ENCODE measurements around the gene NDUFS8.

Gene NDUFS8

DNA sequence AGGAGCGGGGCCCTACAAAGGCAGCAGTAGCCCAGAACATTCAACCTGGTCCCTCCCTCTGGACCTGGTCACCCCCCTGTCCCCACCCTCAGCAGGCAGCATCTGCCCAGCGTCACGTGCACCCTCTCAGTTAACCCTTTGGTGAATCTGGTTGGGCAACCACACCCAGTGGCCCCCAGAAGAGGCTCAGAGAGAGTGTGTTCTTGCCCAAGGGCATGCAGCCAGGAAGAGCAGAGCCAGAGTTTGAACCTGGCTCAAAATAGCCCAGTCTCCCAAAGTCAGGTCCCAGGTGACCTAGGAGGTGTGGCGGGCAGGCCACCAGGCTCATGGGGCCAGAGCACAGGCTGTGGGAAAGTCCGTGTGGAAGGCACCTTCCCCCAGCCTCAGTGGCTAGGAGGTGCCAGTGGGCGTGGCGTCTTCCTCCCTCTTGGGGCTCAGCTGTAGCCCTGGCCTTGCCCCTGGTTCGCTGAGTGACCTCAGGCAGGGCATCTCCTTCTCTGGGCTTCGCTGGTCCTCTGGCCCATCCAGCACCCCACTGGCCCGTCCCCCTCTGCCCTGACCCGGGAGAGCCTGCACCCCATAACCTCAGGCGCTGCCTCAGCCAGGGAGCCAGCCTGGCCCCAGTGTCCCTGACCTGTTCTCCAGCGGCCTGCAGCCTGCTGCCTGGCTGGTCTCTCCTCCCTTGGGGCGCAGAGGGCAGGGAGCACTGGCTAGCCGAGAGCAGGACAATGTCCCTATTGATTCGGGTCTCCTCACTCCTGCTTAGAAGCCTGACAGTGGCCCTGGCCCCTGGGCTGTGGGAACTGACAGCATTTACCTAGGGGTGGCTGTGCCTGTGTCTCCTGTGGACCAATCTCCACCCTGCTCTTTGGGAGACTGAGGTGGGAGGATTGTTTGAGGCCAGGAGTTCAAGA, 13.3 kb upstream of the NDUFS8 start:
- no peak for DNase-seq

DNA sequence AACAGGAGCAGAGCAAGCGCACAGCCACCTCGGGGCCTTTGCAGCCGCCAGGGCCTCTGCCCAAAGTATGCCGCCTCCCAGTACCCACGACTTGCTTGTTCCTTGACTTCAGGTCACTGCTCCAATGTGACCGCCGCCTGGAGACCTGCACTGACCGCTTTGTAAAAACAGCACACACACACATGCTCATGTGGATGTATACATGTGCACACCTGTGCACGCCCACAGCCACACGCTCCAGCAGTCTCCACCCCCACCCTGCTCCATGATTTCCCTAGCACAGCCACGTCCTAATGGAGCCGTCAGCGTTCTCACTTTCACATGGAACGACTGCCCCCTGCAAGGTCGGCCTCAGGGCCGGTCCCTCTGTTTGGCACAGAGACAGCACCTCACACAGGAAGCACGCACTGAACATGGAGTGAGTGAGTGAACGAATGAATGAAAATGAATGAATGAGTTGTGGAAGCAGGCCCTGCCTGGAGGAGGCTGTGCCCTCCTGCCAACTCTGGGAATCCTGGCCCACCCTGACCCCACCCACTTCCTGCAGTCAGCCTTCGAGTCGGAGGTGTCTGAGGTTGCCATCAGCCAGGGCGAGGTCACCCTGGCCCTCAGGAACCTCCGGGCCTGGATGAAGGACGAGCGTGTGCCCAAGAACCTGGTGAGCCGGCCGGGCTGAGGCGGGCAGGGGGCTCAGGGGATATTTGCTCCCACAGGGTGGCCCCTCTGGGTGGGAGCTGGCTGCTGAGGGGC, 12.3 kb upstream of the NDUFS8 start:
- no peak for DNase-seq

DNA sequence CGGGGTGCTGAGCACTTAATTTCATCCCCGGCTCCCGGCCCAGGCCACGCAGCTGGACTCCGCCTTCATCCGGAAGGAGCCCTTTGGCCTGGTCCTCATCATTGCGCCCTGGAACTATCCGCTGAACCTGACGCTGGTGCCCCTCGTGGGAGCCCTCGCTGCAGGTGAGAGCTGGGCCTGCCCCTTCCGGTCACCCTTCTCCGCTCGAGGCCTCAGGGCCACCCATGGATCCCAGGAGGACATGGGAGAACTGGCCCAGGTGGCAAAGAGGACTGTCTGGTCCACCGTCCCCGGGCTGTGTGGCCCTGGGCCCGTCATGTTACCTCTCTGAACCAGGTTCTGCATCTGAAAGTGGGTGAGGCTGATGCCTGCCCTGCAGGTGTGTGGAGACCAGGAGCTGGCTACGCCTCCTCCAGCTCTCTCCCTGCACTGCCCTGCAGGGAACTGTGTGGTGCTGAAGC, 11.7 kb upstream of the NDUFS8 start:
- DNase-seq: no peak

DNA sequence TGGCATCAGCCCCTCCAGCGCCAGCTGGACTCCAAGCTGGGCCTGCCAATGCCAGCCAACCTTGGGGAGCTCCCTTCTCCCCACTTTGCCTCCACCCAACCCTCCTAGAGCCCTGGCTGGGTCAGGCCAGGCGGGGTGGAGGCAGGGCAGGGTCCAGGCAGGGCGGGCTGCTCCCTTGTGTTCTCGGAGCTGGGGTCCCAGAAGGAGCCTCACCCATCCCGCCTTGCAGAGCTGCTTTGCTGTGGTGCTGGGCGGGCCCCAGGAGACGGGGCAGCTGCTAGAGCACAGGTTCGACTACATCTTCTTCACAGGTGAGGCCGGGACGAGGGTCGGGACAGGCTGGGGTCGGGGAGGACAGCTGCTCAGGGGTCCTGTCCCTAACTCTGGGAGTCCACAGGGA, 11.0 kb upstream of the NDUFS8 start:
- DNase-seq: no peak

DNA sequence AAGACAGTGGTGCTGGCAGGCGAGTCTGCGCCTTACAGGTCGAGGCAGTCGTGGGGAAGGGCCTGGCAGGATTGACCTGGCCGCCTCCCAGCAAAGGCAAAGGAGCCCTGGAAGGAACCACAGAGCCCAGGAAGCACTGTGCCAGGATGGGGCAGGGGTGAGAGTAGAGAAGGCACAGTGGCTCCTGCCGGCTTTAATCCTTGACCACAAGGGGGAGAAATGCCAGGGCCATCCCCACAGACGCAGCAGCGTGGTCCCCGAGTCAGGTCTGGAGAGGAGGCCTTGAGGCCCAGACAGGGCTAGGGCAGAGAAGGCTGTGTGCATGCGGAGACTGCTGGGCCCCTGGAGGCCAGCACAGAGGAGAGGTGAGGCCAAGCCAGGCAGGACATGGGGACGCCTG, 9.9 kb upstream of the NDUFS8 start:
- DNase-seq: no peak

DNA sequence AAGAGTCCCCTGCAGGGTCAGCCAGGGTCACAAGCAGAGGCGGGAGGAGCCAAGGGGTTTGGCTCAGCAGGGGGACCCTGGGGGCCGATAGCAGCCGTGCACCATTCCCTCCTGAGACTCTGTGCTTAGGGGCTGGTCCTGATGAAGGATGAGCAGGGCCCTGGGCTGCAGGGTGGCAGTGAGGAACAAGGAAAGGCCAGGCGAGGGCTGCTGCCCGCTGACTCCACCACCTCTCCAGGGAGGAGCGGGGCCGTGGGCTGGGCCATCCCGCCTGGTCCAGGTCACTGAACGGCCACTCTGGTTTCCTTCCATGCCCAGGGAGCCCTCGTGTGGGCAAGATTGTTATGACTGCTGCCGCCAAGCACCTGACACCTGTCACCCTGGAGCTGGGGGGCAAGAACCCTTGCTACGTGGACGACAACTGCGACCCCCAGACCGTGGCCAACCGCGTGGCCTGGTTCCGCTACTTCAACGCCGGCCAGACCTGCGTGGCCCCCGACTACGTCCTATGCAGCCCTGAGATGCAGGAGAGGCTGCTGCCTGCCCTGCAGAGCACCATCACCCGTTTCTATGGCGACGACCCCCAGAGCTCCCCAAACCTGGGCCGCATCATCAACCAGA, 9.2 kb upstream of the NDUFS8 start:
- no peak for DNase-seq

DNA sequence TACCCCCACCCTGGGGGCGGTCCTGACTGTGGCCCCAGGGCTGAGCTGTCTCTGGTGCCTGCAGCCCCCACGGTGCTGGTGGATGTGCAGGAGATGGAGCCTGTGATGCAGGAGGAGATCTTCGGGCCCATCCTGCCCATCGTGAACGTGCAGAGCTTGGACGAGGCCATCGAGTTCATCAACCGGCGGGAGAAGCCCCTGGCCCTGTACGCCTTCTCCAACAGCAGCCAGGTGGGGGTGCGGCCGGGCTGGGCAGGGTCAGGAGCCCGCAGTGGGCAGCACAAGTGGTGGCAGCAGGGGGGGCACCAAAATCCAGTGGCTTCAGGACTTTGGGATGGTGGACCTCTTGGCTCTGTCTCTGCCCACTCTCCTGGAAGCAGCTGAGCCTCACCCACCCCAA, 8.0 kb upstream of the NDUFS8 start:
- no peak for DNase-seq

DNA sequence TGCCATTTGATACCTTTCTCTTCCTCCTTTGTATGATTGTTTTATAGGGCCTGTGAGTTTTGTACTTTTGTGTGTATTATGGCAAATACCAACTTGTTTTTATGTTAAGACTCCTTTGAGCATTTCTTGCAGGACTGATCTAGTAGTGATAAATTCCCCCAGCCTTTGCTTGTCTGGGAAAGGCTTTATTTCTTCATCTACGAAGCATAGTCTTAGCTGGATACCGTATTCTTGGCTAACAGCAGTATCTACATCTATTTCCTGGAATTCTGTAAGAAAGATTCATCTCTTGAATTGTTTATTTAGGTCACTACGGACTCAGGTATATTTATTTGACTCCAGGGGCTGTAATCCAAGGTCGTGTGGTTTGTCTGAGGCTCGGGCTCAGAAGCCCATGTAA, 6.0 kb upstream of the NDUFS8 start:
- DNase-seq: no peak

DNA sequence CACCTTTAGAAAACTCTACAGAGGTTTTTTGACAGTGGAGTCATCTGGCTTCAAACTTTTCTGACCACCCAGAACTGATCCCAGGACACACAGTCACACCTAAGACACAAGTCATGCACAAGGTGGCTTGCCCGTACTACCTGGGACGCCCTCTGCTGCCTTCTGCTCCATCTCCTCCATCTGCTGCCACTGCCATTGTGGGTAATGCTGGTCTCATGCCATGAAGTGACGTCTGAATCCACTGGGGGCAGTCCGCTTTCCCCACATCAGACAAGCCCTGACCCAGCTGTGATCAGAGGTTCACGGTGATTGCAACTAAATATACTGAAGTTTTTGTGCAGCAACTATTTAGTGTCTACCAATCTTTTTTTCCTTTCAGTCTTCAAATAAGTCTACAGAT, 5.4 kb upstream of the NDUFS8 start:
- no peak for DNase-seq

DNA sequence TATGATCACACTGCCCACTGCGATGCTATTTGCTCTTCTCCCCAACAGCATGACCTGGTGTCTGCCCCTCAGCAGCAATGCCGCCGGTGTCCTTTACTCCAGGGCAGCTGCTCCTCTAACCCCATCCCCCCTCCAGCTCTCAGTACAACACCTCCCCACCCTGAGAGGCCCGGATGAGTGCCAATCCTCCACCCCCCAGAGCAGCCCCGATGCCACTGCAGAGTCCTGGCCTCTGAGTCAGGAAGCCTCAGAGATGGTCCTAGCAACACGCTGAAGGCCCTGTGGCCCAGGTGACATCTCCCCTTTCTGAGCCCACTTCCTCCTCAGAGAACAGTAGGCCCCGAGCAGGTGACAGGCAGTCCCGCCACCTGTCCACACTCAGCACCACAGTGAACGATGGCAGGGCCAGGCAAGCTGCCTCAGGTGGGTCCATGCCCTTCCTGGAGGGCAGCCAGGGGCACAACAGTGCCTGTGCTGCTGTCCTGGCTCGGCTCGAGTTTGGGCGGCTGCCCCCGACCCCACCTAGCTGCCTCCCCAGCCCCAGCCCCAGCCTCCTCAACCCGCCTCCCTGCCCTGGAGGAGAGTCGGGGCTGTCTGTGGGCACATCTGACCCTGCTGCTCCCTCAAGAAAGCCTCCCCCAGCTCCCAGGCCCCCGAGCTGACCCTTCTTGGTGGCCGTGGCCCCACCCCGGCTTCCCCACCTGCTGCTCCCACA, 3.9 kb upstream of the NDUFS8 start:
- DNase-seq: peak; percentile 40

DNA sequence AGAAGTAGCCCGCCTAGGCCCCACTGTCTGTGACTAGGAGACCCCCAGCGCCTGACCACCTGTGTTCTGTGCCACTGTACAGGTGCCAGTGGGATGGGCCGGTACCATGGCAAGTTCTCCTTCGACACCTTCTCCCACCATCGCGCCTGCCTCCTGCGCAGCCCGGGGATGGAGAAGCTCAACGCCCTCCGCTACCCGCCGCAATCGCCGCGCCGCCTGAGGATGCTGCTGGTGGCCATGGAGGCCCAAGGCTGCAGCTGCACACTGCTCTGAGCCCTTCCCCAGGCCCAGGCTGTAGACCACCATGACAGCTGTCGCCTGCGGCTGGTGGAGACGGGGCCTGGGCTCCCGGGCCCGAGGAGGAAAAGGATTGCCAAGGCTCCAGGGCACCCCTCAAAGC, 2.8 kb upstream of the NDUFS8 start:
- no peak for DNase-seq

DNA sequence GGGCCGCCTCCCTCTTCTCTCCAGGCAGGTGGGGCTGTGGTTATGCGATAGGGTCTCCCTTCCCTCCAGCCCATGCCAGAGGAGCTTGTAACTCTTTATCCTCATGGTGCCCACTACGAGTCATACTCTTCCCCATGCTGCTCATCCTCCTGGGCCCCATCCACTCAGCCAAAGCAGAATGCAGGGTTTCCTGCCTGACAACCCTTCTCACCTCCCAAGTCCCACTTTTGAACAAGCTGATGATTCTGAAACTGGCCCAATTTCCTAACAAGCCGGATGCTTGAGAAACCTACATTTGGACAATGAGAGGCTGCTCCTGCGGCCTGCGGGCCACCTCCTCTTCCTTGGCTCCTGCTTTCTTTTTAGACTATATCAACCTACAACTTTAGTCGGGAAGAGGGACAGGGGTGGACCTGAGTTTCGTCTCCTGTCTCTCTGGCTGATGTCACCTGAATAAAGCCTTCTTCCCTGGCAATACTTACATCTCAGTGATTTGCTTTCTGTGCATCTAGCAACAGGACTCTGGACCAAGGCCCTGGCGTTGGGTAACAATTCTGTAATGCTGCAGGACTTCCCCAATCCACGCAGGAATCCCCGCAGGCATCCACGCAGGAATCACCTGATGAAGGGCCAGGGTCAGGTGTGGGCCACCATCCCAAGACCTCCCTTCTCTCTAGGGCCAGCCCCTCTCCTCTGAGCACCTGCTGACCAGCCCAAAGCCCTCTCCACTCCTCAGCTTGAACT, 1.5 kb upstream of the NDUFS8 start:
- no peak for DNase-seq

DNA sequence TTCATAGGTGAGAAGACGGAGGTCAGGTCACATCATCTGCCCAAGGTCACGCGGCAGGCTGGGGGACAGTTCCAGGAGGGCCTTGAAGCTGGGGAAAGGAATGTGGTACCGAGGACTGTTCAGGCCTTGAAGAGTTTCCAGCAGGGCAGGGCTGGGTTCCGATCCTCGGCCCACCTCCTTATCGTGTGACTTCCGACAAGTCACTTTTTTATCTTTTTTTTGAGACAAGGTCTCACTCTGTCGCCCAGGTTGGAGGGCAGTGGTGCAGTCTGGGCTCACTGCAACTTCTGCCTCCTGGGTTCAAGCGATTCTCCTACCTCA, 623 bp downstream of the NDUFS8 start:
- DNase-seq: no peak

DNA sequence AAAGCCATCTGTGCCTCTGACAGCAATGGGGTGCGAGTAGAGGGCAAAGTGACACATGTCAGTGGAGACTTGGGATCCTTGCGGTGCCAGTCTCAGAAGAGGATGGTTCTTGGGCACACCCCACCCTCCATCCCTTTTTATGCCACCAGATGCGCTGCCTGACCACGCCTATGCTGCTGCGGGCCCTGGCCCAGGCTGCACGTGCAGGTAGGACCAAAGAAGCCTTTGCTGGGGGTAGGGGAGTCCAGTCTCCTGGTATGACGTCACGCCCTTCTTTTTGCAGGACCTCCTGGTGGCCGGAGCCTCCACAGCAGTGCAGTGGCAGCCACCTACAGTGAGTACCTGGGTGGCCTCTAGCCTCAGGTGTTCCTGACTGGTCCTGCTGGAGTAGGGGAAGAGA, 1.5 kb downstream of the NDUFS8 start:
- DNase-seq: no peak

DNA sequence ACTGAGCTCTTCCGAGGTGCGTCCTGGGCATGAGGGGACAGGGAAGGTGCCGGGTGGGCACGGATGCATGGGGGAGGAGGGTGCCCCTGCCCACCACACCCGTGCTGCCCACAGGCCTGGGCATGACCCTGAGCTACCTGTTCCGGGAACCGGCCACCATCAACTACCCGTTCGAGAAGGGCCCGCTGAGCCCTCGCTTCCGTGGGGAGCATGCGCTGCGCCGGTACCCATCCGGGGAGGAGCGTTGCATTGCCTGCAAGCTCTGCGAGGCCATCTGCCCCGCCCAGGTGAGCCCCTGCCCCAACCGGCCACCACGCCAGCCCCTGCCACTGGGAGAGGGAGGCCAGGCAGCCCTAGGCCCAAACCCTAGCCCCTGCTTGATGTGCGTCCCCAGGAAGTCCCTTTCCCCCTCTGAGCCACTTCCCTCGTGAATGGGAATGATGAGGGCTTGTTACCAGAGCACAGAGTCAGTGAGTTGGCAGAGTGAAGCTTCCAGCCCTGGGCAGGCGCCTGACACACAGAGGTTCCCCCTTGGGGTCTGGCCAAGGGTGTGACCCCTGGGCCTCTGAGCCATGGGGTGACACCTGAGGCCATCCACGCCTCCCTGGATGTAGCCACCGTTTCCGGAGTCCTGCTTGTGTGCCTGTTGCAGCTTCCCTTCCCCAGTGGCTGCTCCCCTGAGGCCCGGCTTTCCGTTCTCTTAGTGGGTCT, 2.7 kb downstream of the NDUFS8 start:
- DNase-seq: no peak

DNA sequence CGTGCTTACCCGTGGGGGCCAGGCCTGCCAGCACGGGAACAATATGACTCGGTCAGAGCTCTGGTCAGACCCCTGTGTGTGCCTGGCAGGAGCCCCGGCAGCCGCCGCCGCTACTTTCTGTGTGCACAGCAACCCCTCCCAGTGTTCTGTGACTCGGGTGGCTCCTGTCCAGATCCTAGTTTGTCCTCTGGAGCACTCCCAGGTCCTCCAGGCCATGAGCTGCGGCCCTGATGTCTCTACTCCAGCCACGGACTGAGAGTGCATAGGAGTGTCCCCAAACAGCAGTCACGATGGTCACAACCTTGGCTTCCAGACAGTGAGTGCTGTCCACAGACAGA, 3.2 kb downstream of the NDUFS8 start:
- no peak for DNase-seq

DNA sequence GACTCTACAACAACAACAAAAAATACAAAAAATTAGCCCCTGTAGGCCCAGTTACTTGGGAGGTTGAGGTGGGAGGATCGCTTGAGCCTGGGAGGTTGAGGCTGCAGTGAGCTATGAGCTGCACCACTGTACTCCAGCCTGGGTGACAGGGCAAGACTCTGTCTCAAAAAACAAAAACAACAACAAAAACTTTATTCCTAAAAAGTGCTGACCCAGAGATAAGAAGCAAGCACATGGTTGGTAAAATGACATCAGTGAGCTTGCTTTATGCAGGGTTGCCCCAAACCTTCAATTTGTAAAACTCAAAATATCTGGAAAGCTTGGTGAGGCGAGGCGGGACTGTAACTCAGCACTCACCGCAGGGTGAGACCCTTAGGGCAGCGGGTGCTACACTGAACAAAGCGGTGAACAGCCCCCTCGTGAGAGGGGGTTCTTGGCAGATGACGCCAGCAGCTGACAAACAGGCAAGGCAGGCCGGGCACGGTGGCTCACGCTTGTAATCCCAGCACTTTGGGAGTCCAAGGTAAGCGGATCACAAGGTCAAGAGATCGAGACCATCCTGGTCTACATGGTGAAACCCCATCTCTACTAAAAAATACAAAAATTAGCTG, 4.9 kb downstream of the NDUFS8 start:
- DNase-seq: no peak

DNA sequence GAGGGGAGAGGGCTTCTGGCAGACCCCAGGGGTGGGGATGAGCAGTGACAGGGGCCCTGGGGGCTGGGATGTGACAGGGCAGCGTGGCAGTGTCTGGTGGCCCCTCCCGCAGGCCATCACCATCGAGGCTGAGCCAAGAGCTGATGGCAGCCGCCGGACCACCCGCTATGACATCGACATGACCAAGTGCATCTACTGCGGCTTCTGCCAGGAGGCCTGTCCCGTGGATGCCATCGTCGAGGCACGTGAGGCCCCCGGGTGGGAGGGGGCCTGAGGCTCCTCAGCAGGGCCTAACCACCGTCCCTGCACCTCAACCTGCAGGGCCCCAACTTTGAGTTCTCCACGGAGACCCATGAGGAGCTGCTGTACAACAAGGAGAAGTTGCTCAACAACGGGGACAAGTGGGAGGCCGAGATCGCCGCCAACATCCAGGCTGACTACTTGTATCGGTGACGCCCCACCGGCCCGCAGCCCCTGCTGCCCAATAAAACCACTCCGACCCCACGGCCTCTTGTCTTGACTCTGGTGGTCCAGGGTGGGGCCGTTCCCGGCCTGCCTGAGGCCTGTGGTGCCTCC, 5.7 kb downstream of the NDUFS8 start:
- no peak for DNase-seq

DNA sequence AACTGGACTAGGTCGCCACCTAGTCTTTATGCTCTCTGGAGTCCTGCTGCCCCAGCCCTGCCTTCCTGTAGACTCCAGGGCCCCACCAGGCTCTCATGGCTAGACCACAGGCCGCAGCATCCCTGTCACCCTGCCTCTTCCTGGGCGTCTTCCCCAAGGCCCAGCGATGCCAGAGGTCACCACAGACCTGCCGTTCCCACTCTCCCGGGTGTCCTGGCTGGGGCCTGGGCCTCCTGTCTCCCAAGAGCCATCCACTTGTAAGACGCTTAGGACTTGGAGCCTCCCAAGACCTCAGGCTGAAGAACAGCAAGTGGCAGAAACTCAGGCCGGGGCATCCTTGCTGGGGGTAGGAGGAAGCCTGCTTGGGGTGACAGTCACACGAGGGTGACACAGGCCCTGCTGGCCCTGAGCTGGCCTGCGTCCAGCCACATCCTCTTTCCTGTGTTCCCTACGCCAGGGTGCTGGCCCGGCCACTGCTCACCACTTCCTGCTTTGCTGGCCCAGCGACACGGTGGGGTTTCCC, 6.3 kb downstream of the NDUFS8 start:
- DNase-seq: no peak

DNA sequence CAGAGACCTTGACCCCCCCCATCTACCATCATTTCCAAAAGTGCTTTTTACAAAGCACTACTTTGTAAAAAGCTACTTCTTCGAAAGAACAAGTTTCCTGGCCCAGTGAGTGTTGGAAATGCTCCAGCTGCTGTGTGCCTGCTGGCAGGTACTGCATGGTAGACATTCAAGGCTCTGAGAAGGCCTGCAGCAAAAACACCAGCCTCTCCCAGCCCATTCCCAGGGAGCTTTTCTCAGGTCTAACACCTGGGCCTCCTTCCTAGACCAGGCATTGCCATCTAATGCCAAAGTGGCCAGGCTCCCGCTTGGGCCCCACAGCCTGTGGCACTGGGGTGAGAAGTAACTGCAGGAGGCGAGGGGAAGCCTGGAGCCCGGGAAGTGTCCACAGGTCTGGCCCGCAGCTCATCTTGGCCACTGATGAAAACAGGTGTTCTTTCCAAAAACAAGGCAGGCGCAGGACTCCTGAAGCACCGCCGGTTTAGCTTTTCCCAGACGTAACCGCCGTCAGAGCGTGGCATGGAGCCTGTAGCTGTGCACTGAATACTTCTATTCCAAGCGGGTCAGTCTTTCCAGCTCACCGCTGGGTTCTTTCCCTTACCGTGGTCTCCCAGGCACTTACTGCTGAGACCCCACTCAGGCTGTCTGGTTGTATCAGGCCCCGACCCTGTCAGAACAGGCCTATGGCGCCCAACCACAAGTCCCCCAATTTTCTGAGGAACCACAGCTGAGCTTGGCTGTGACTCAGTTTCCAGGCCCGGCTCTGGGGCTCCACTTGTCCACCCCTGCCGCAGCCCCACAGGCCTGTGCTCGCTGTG, 7.1 kb downstream of the NDUFS8 start:
- no peak for DNase-seq
